Endothelial cell of umbilical vein (primary cell): Measurements from ENCODE around the gene NDUFS6. TPM values are rescaled to one million over a fixed set of nuclear protein-coding genes. Genes with fewer than 3 reads are reported as not detected.

ENCODE experiments used
- BruUV-seq: library from RNA; stranded (reverse); fragments of 400-500 nt; replicated peaks from 2 replicates; lab custom pipeline; 2021; lab: Mats Ljungman, UMichigan
- CTCF ChIA-PET: fragments of 300-600, 350-600 bp; sonication (Branson Sonifier 250); formaldehyde crosslinking; loops from one replicate; lab custom pipeline; 2021; ENCODE audit warnings: antibody characterized with exemption, inconsistent platforms; lab: Charles Lee
- POLR2A ChIA-PET: fragments of 300-600, 350-600 bp; sonication (Branson Sonifier 250); formaldehyde crosslinking; loops from one replicate; lab custom pipeline; 2021; ENCODE audit warnings: antibody characterized with exemption, inconsistent platforms; lab: Charles Lee
- DNase-seq: peaks from one replicate; pipeline ENCODE4 v3.0.0-alpha.2; 2011; ENCODE audit warnings: low read depth, low spot score
- FAIRE-seq: peaks from 2 replicates; lab custom pipeline; 2011; peaks lifted over from hg19 to GRCh38; lab: Jason Lieb, UNC
- H2AFZ ChIP-seq: 2 replicates; pipeline ENCODE4 v1.6.0; 2012; ENCODE audit warnings: low read depth, low read length, control low read depth, inconsistent platforms
- H3K27ac ChIP-seq: 2 replicates; pipeline ENCODE4 v1.5.1; 2011; ENCODE audit warnings: low read depth, mild to moderate bottlenecking, control low read depth, low read length, moderate library complexity; ENCODE audit not compliant: insufficient read depth
- H3K27me3 ChIP-seq, 2 experiments: 2 replicates each; pipeline versions ENCODE4 v1.6.0 to v1.6.1; 2011; ENCODE audit warnings: low read length in 2 of 2, mixed read lengths in 1 of 2; ENCODE audit not compliant: control insufficient read depth in 2 of 2, insufficient read depth in 2 of 2
- H3K36me3 ChIP-seq, 2 experiments: 2 replicates in 1 of 2; 3 replicates in 1 of 2; pipeline ENCODE4 v1.5.1; 2011; ENCODE audit warnings: low read length in 2 of 2, mild to moderate bottlenecking in 1 of 2, moderate library complexity in 1 of 2; ENCODE audit not compliant: control insufficient read depth in 2 of 2, insufficient read depth in 2 of 2; ENCODE audit errors: extremely low read depth in 1 of 2
- H3K4me1 ChIP-seq: 3 replicates; pipeline ENCODE4 v1.5.1; 2011; ENCODE audit warnings: mild to moderate bottlenecking, low read length; ENCODE audit not compliant: control insufficient read depth, insufficient read depth; ENCODE audit errors: extremely low read depth
- H3K4me2 ChIP-seq: 2 replicates; pipeline ENCODE4 v1.6.1; 2011; ENCODE audit warnings: low read length, control low read depth, mixed read lengths; ENCODE audit not compliant: insufficient read depth
- H3K4me3 ChIP-seq, 3 experiments: fragments of 200-600 bp in 1 of 3; sonication (generic), shearing (Covaris generic) in 1 of 3; replicated peaks in 1 of 3; 2 replicates each; pipeline ENCODE4 v1.5.1; 2011 to 2016; ENCODE audit warnings: control low read depth in 3 of 3, low read length in 3 of 3, mild to moderate bottlenecking in 2 of 3, inconsistent platforms in 1 of 3, low read depth in 1 of 3, moderate library complexity in 1 of 3; ENCODE audit not compliant: insufficient read depth in 1 of 3
- H3K79me2 ChIP-seq: 2 replicates; pipeline ENCODE4 v1.6.0; 2012; ENCODE audit warnings: low read length, inconsistent platforms; ENCODE audit not compliant: control insufficient read depth, insufficient read depth
- H3K9ac ChIP-seq: replicated peaks from 2 replicates; pipeline ENCODE3; 2011; ENCODE audit warnings: low read length, control low read depth; ENCODE audit not compliant: insufficient read depth; ENCODE audit errors: extremely low read depth
- H3K9me1 ChIP-seq: replicated peaks from 3 replicates; pipeline ENCODE4 v1.6.0; 2011; ENCODE audit warnings: mild to moderate bottlenecking, low read length; ENCODE audit not compliant: control insufficient read depth, insufficient read depth; ENCODE audit errors: extremely low read depth
- H3K9me3 ChIP-seq: replicated peaks from 2 replicates; pipeline ENCODE4 v1.5.1; 2012; ENCODE audit warnings: low read length, inconsistent platforms; ENCODE audit not compliant: control insufficient read depth, insufficient read depth
- H4K20me1 ChIP-seq: replicated peaks from 2 replicates; pipeline ENCODE3; 2011; ENCODE audit warnings: mild to moderate bottlenecking, low read length; ENCODE audit not compliant: control insufficient read depth, insufficient read depth; ENCODE audit errors: extremely low read depth
- EZH2 ChIP-seq: IDR thresholded peaks from 2 replicates; pipeline ENCODE4 v1.6.1; 2012; ENCODE audit warnings: borderline replicate concordance, low read depth, mild to moderate bottlenecking, moderate library complexity, low read length, inconsistent platforms; ENCODE audit not compliant: severe bottlenecking
- FOS ChIP-seq: IDR thresholded peaks from 2 replicates; pipeline ENCODE4 v1.6.1; 2011; ENCODE audit warnings: mild to moderate bottlenecking, low read length, moderate library complexity, borderline replicate concordance; ENCODE audit not compliant: insufficient read depth
- GATA2 ChIP-seq: IDR thresholded peaks from 2 replicates; pipeline ENCODE4 v1.7.0; 2011; ENCODE audit warnings: low read depth, mild to moderate bottlenecking, moderate library complexity, mixed read lengths, low read length; ENCODE audit not compliant: insufficient read length, insufficient read depth
- JUN ChIP-seq: IDR thresholded peaks from 2 replicates; pipeline ENCODE4 v1.6.1; 2011; ENCODE audit warnings: borderline replicate concordance, low read depth; ENCODE audit not compliant: insufficient read length, insufficient read depth
- MYC ChIP-seq: IDR thresholded peaks from one replicate; pipeline ENCODE4 v1.6.1; 2011; ENCODE audit warnings: mild to moderate bottlenecking, low read depth, low read length
- POLR2A ChIP-seq: IDR thresholded peaks from 2 replicates; pipeline ENCODE4 v1.6.1; 2012; ENCODE audit warnings: low read depth, mild to moderate bottlenecking, control low read depth, low read length
- POLR2AphosphoS5 ChIP-seq: IDR thresholded peaks from 2 replicates; pipeline ENCODE4 v1.6.1; 2012; ENCODE audit warnings: low read depth, mild to moderate bottlenecking, control low read depth, low read length, moderate library complexity; ENCODE audit not compliant: insufficient read depth
- dilution Hi-C: fragments of 300-500 bp; cut with MboI; formaldehyde crosslinking; loops from one replicate; pipeline ENCODE4 v1.15.0; 2019; ENCODE audit warnings: low sequenced_read_pairs; ENCODE audit not compliant: extremely low pct_ligation_motif_present
- intact Hi-C: fragments of 100-400 bp; cut with micrococcal nuclease; formaldehyde crosslinking; loops from one replicate; pipeline ENCODE4 v1.10.0; 2022
- polyA plus RNA-seq, 4 experiments: library from polyadenylated mRNA; depleted of rRNA in 3 of 4; stranded (reverse) in 3 of 4; unstranded in 1 of 4; fragments of >200 nt; gene quantifications; 2 replicates each; pipeline versions ENCODE4 v1.2.1 to v1.2.3, GENCODE V29; 2011 to 2012; ENCODE audit warnings: missing spikeins in 1 of 4
- total RNA-seq: library from RNA; stranded (reverse); gene quantifications from 2 replicates; pipeline ENCODE4 v1.2.3, GENCODE V29; 2021
- TF ChIP-seq, protein P1 (sequence below): IDR thresholded peaks from 2 replicates; pipeline ENCODE4 v1.6.1; 2011; ENCODE audit not compliant: insufficient read depth, insufficient read length
- TF ChIP-seq, protein P2 (sequence below), 2 donors: IDR thresholded peaks; 1 replicate in 1 of 2; 2 replicates in 1 of 2; pipeline ENCODE4 v1.5.1; 2011; ENCODE audit warnings: low read length in 2 of 2, mild to moderate bottlenecking in 2 of 2, moderate library complexity in 2 of 2, control low read depth in 1 of 2, inconsistent platforms in 1 of 2, low read depth in 1 of 2; ENCODE audit not compliant: insufficient read depth in 1 of 2; ENCODE audit errors: extremely low read depth in 1 of 2

NDUFS6 gene
- total and polyA plus RNA-seq, 2 donors (not counting 3 experiments of a cell fraction or from before 2014, with no cell fraction given), result 42.5 to 127 TPM

DNA sequence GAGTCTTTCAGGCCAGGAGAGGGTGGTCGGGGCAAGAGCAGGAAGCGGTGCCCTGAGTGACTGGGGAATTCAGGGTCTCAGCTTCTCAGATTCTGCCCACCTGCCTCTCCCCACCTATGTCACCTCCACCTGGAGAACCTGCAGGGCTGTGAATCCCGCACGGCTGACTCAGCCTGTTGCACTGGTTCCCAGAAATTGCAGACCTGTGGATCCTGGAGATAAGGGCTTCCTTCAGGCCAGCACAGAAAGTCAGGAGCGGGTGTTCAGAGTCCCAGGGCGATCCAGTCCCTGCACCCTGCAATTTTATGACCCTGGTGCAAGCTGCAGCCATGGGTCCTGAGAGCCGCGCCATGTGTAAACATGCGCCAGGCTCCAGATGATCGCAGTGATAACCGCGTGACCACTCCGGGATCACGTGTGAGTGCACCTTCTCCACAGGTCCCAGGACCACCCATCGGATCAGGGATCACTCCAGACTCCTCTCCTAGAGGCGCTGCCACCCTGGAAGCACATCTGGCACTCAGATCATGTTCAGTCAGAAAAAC lies 63.8 kb downstream of the NDUFS6 start:
- Histone ChIP-seq H3K4me2 (no peak overlapping the region), H3K4me1 (no peaks in the 10 kb centered on the region), H4K20me1 (no peaks in the 10 kb centered on the region), H3K9ac (no peak overlapping the region), H3K4me3 (no peak overlapping the region), H3K36me3 (no peaks in the 10 kb centered on the region), H3K79me2 (no peaks in the 10 kb centered on the region), H3K9me1 (no peaks in the 10 kb centered on the region), H3K9me3 (no peaks in the 10 kb centered on the region), H3K27me3 (peaks cover 0 to 2% of the 10 kb centered on the region in 2 experiments), H3K27ac (no peak overlapping the region), H2AFZ (no peak overlapping the region)
- DNase-seq, result no peak
- no peak for FAIRE-seq
- dilution Hi-C loops (no loop called here), intact Hi-C loops (no loop called here)
- TF ChIP-seq, protein P1, sequence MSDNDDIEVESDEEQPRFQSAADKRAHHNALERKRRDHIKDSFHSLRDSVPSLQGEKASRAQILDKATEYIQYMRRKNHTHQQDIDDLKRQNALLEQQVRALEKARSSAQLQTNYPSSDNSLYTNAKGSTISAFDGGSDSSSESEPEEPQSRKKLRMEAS, result no peak
- TF ChIP-seq POLR2AphosphoS5 (no peak), MYC (no peak), EZH2 (no peak), FOS (no peak), GATA2 (no peak), JUN (no peak), POLR2A (no peak)
- TF ChIP-seq, protein P2, sequence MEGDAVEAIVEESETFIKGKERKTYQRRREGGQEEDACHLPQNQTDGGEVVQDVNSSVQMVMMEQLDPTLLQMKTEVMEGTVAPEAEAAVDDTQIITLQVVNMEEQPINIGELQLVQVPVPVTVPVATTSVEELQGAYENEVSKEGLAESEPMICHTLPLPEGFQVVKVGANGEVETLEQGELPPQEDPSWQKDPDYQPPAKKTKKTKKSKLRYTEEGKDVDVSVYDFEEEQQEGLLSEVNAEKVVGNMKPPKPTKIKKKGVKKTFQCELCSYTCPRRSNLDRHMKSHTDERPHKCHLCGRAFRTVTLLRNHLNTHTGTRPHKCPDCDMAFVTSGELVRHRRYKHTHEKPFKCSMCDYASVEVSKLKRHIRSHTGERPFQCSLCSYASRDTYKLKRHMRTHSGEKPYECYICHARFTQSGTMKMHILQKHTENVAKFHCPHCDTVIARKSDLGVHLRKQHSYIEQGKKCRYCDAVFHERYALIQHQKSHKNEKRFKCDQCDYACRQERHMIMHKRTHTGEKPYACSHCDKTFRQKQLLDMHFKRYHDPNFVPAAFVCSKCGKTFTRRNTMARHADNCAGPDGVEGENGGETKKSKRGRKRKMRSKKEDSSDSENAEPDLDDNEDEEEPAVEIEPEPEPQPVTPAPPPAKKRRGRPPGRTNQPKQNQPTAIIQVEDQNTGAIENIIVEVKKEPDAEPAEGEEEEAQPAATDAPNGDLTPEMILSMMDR (IDR thresholded peaks at IDR 0.05; ENCODE audit: extremely low read depth in 1 of 2, insufficient read depth in 1 of 2, low read depth in 1 of 2, low read length in 2 of 2), result no peak
- BruUV-seq, result no TSS peak
- ChIA-PET CTCF (no interaction called here), POLR2A (no interaction called here)
